Endothelial cell of umbilical vein (primary cell): Measurements from ENCODE around the gene BTK. TPM values are rescaled to one million over a fixed set of nuclear protein-coding genes. Genes with fewer than 3 reads are reported as not detected.

Source experiments
- polyA plus RNA-seq, 4 experiments: library from polyadenylated mRNA; depleted of rRNA in 3 of 4; stranded (reverse) in 3 of 4; unstranded in 1 of 4; fragments of >200 nt; gene quantifications; 2 replicates each; pipeline versions ENCODE4 v1.2.1 to v1.2.3, GENCODE V29; 2011 to 2012; ENCODE audit warnings: missing spikeins in 1 of 4
- small RNA-seq: library from RNA; depleted of rRNA; stranded (forward); fragments of <200 nt; gene quantifications from one replicate; pipeline ENCODE3, GENCODE V24; 2012; ENCODE audit warnings: low replicate concordance, low read depth; ENCODE audit not compliant: insufficient read depth, insufficient read length
- total RNA-seq: library from RNA; stranded (reverse); gene quantifications from 2 replicates; pipeline ENCODE4 v1.2.3, GENCODE V29; 2021

Gene BTK
- total and polyA plus RNA-seq, 2 donors (not counting 3 experiments of a cell fraction or from before 2014, with no cell fraction given) = 0.11 to 0.13 TPM

Small RNA genes lying within 50 kb of the gene (small RNA-seq; reads per million reads assigned to genes)
- not detected for gene RNU6-934P

Other genes starting within 250 kb of the BTK start
- 0.31 and 0.78 TPM in 2 replicates for gene DRP2, start 166.4 kb downstream of the BTK start, total RNA-seq
- gene DRP2, start 166.4 kb downstream of the BTK start, polyA plus RNA-seq = 0.13 and 0.17 TPM in 2 replicates
- 1.1 and 1.8 TPM in 2 replicates for gene TAF7L, start 94.9 kb downstream of the BTK start, total RNA-seq
- gene TAF7L, start 94.9 kb downstream of the BTK start, polyA plus RNA-seq = 0.45 and 0.70 TPM in 2 replicates
- 15.2 and 17.5 TPM in 2 replicates for gene TIMM8A, start 37.4 kb downstream of the BTK start, total RNA-seq
- 10.9 and 11.3 TPM in 2 replicates for gene TIMM8A, start 37.4 kb downstream of the BTK start, polyA plus RNA-seq
- 284 and 329 TPM in 2 replicates for gene RPL36A, start 4.8 kb upstream of the BTK start, total RNA-seq
- 901 and 1,196 TPM in 2 replicates for gene RPL36A, start 4.8 kb upstream of the BTK start, polyA plus RNA-seq
- gene GLA, start 21.7 kb upstream of the BTK start, total RNA-seq = 36.8 and 39.4 TPM in 2 replicates
- gene GLA, start 21.7 kb upstream of the BTK start, polyA plus RNA-seq = 30.6 and 33.0 TPM in 2 replicates
- 58.5 and 59.1 TPM in 2 replicates for gene HNRNPH2, start 22.0 kb upstream of the BTK start, total RNA-seq
- gene HNRNPH2, start 22.0 kb upstream of the BTK start, polyA plus RNA-seq = 17.0 and 29.3 TPM in 2 replicates
- gene ARMCX4, start 99.3 kb upstream of the BTK start, total RNA-seq = 17.6 and 19.9 TPM in 2 replicates
- 3.8 and 4.7 TPM in 2 replicates for gene ARMCX4, start 99.3 kb upstream of the BTK start, polyA plus RNA-seq
- 19.9 and 22.4 TPM in 2 replicates for gene ARMCX1, start 164.4 kb upstream of the BTK start, total RNA-seq
- 8.8 and 11.0 TPM in 2 replicates for gene ARMCX1, start 164.4 kb upstream of the BTK start, polyA plus RNA-seq
- gene ARMCX6, start 231.8 kb upstream of the BTK start, total RNA-seq = 91.9 and 98.6 TPM in 2 replicates
- 71.7 and 73.4 TPM in 2 replicates for gene ARMCX6, start 231.8 kb upstream of the BTK start, polyA plus RNA-seq
- 60.1 and 61.0 TPM in 2 replicates for gene ARMCX3, start 237.0 kb upstream of the BTK start, total RNA-seq
- 22.7 and 27.7 TPM in 2 replicates for gene ARMCX3, start 237.0 kb upstream of the BTK start, polyA plus RNA-seq